HG03432 (cell line): ENCODE results near the gene CGB2.
"Not testable (repeated sequence)": the region's sequence is repeated elsewhere in the genome, so short reads cannot be mapped to it uniquely, and the experiment has no call there.

Experiments
- ATAC-seq: cut with Tn5 transposase; IDR thresholded peaks from one replicate; pipeline ENCODE4 v1.9.1; 2021; ENCODE audit warnings: mild to moderate bottlenecking, moderate library complexity; ENCODE audit not compliant: unreplicated experiment

CGB2 gene

GRCh38 chr19:49064768-49065611 is 33.3 kb downstream of the CGB2 start, which contains the start of gene NTF4:
NTF4 (minus strand) TSS chr19:49064818; CDS start chr19:49061997, 2,821 bp downstream.
- no peak for ATAC-seq

DNA sequence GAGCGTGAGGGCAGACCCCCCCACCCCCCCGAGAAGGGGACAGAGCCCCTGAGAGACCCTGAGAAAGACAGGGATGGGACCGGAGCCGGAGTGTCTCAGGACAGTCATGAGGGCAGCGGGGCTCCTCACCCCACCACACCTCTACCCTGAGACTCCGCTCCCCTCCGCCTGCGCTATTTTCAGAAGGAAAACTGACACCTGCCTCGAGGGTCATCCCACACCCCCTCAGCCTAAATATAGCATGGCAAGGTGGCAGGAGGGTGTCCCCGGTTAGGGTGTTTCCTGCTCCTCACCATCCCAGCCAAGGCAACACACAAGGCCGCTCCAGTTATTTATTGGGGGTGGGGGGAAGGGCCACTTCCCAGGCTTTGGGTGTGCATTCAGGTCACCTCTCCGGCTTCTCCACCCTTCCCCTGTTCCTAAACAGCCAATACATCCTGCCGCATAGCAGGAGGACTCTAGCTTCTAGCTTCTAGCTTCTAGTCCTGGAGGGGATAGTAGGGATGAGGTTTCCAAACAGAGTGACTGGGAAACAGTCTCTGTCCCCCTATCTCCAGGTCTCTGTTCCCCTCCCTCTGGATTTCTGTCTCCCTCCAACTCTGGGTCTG is 34.3 kb downstream of the CGB2 start:
- no peak for ATAC-seq

- ATAC-seq: no peak
These were observed 35.9 kb downstream of the CGB2 start for GRCh38 chr19:49067554-49067953.

DNA sequence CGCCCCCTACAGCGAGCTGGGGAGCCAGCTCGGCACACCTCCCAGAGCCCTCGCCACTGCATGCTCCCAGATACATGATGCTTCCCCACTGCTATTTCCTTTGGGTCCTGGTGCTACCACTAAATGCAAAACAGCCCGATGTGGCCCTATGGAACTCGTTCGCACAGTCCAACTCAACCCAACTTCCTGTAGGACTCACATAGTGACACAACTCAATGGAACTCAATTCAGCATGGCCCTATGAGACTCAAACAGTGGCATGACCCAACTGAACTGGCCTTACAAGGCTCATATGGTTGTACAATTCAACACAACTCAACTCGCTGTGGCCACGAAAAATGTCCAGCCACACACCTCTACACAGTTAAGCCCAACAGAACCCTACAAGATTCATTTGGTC is 37.3 kb downstream of the CGB2 start:
- ATAC-seq: no peak

DNA sequence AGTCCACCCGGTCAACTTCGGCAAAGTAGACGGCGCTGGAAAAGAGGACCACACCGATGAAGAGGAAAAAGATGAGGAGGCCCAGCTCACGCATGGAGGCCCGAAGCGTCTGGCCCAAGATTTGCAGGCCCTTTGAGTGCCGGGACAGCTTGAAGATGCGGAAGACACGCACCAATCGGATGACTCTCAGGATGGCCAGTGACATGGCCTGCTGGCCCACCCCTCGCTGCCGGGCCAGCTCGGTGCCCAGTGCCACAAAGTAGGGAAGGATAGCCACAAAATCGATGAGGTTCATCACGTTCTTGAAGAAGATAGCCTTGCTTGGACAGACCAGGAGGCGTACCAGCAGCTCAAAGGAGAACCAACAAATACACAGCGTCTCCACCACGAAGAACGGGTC is 38.7 kb downstream of the CGB2 start:
- no peak for ATAC-seq

DNA sequence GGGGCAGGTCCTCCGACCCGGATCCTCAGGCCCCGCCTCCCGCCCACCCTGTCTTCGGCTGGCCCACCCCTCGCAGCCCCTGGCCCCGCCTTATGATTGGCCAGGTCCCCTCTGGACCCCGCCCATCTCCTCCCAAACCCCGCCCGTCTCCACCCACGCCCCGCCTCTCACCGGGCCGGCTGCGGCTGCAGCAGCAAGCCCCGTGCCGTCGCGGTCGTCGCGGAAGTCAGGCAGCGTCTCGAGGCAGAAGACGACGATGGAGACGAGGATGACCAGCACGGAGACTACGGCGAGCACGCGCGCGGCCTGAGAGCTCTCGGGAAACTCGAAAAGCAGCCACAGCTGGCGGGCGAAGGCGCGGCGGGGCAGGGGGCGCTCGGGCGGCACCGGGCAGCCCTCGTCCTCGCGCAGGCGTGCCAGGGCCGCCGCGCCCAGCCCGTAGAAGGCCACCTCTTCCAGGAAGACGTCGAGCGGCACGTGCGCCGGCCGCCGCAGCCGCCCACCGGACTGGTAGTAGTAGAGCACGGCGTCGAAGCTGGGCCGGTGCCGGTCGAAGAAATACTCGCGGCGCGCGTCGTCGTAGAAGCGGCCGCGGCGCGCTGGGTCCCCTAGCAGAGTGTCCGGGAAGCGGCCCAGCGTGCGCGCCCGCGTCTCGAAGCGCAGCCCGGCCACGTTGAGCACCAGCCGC is 40.3 kb downstream of the CGB2 start:
- ATAC-seq: no peak

DNA sequence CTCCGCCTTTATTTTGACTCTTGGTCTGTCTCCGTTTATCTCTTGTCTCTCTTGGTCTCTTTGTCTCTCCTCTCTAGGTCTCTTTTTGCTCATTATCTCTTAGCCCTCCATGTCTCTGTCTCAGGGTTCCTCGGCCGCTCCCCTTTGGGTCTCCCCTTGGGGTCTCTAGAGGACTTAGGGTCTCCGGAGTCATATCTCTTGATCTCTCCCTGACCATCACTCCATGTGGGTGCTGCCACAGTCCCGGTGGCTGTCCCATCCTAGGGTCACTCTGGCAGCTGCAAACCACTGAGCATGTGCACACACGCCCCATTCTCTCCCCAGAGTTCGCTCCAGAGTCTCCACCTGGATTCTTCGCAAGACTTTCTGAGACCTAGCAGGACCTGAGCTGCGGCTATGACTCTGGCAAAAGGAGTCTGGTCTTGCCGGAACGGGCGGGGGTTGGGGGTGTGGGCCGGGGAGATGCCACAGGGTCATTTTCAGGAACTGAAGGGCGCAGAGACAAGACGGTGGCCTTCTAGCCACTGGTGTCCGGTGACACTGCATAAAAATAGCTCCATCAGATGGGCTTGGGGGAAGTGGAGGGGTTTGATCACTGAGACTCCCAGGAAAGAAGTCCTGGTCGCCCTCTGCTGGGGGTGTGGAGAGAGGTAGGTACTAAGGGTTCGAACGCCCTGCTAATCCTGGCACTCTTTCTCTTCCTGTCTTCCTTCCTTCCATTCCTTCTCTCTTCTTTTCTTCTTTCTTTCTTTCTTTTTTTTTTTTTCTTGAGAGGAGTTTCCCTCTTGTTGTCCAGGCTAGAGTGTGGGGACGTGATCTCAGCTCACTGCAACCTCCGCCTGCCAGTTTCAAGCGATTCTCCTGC is 42.1 kb downstream of the CGB2 start:
- ATAC-seq: no peak

GRCh38 chr19:49074869-49075268 is 43.2 kb downstream of the CGB2 start:
- not testable (repeated sequence) for ATAC-seq

- no peak for ATAC-seq
These were observed 48.7 kb downstream of the CGB2 start for GRCh38 chr19:49080392-49080791.

DNA sequence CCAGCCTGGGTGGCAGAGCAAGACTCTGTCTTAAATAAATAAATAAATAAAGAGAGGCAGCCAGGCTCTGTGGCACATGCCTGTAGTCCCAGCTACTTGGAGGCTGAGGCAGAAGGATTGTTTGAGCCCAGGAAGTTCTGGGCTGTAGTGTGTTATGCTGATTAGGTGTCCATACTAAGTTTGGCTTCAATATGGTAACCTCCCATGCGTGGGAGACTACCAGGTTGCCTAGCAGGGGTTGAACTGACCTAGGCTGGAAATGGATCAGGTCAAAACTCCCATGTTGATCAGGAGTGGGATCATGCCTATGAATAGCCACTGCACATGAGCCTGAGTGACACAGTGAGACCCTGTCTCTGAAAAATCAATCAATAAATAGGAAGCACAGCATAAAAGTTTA is 49.6 kb downstream of the CGB2 start:
- ATAC-seq: no peak
